ENCODE data around the gene DTNA.
"Not testable (repeated sequence)": the region's sequence is repeated elsewhere in the genome, so short reads cannot be mapped to it uniquely, and the experiment has no call there.

Gene DTNA

DNA sequence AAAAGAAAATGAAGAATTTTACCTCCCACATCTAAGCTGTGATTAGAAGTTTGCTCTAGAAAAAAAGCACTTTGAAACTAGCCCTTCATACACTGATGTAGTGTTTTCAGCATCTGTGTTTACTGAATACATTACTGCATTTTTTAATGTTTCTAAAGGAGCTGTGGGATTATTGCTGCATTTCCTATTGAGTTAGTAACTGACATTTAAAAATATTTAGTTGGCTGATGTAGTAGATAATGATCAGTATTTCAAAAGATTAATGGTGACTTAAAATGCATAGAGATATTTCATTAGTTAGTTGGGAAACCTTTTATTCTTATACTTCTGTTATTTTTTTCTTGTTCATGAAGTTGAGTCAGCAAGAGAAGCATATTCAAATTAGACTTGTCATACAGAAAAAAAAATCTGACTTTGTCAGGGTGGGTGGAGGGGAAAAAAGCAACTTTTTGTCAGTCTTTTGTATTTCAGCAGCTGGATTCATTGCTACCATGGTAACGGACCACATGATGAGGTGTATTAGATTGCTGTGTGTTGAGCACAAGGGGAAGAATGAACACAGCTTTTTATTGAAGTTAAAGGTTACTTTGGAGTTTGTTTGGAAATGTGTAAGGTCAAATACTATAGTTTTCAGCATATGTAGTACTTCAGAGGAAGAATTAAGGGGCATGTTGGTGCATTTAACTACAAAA is at the start of gene DTNA:
Gene DTNA, plus strand, starts transcription at position 549 of the 692 bp plus-strand sequence. CDS start 45,679 bp downstream, outside the sequence.
- no peak for DNase-seq

GRCh38 chr18:34660572-34660971 is 49.5 kb upstream of the DTNA start:
- no peak for DNase-seq

- DNase-seq, result no peak
These were observed 48.5 kb upstream of the DTNA start for GRCh38 chr18:34661464-34662087.

GRCh38 chr18:34676816-34677574 is 33.1 kb upstream of the DTNA start:
- DNase-seq, result no peak

DNA sequence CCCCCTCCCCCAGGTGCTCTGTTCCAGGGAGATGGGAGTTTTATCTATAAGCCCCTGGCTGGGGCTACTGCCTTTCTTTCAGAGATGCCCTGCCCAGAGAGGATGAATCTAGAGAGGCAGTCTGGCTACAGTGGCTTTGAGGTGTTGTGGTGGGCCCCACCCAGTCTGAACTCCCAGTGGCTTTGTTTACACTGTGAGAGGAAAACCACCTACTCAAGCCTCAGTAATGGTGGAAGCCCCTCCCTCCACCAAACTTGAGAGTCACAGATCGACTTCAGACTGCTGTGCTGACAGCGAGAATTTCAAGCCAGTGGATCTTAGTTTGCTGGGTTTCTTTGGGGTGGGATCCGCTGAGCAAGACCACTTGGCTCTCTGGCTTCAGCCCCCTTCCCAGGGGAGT is 20.3 kb upstream of the DTNA start:
- DNase-seq, result not testable (repeated sequence)

GRCh38 chr18:34691614-34692013 is 18.5 kb upstream of the DTNA start:
- no peak for DNase-seq

GRCh38 chr18:34694591-34695165 is 15.4 kb upstream of the DTNA start:
- no peak for DNase-seq

DNA sequence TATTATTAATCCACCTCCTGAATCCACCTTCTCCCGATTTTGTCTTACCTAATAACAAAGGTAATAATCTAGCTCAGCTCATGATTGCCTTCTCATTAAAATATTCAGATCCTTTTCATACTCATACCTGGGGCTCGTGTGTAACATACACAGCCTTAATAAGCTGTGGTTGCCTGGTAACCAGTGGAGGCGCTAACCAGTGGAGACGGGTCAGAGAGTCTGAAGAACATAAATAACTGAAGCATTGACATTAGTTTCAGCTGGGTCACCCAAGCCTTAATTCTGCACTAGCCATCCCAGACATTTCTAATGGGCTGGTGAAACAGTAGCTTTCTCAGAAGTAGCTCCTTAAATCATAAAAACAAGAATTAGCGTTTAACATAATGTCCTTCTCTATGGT is 14.8 kb upstream of the DTNA start:
- DNase-seq, result no peak

DNA sequence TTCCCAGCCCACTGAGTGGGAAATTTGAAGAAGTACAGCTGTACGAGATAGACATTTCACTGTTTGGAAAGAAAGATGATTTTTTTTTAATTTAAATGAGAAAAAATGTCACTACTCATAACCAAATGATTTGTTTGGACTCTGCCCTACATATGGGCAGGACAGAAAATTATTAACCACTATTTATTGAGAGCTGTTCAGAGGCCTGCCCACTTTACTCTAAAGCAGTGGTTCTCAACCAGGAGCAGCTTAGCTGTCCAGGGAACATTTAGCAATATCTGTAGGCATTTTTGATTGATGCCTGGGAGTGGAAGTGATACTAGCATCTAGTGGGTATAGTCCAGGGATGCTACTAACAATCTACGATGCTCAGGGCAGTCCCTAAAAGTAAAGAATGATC is 13.4 kb upstream of the DTNA start:
- no peak for DNase-seq

DNA sequence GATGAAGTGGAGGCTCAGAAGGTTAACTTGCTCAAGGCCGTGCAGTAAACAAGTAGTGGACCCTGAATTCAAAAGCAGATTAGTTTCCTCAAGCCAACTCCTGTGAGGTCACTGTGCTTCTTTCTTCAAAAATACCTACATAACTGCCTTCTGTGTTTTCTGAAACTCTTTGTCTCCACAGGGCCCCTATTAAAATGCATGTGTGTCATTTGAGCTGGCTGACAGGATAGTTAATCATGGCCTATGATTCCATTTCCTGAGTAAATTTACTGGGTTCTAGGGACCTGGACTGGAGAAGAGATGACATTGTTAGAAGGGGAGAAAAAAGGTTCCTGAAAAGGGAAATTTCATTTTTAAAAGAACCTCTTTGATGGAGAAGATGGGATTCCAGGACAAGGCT is 12.9 kb upstream of the DTNA start:
- DNase-seq, result no peak

GRCh38 chr18:34697891-34698290 is 12.2 kb upstream of the DTNA start:
- no peak for DNase-seq

DNA sequence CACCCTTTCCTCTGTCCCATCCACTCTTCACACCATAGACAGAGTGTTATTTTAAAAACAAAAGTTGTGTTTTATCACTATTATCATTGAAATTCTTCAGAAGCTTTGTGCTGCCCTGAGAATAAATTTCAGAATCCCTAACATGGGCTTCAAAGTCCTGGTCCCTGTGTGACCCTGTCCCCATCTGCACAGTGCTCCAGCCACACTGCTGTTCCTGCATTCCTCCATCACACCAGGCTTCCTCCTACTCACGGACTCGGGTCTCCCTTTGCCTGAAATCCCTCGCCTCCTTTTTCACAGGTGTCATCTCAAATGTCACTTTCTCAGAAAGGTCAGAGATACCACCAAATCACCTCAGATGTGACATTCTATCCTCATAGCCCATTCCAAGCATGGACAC is 8.2 kb upstream of the DTNA start:
- no peak for DNase-seq

DNA sequence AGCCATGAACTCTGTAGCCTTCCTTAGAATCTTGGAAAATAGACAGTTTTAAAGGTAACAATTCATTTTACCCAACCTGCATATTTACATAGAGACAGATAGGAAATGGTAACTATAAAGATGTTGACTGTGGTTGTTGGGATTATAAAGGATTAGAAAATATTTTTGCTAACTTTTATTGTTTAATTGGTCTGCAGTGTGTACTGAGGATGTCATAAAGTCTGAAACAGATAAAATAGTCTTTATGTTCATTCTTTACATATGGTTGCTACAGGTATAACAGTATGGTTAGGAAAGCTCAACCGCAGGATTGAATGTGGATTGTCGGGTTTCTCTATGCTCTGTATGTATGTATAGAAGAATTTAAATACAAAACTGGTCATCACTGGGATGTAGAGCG is 7.3 kb upstream of the DTNA start:
- DNase-seq, result no peak

- DNase-seq, result no peak
These were observed 6.0 kb upstream of the DTNA start for GRCh38 chr18:34704074-34704473.

DNA sequence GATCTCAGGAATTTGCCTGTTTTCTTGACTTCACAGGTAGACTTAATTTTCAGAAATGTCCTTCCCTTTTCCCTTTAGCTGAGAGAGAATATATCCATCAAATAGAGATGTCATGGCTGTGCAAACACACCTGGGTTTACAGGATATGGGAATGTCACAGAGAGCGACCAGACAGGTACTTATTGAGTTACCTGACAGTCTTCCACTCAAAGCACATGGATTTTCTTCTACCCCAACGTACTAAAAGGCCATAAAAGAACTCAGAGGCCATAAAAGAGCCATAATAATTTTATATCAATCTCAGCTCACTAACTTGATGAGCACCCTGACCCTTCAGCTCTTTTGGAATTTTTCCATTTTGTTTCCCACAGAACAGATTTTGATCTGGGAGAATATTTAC is 5.3 kb upstream of the DTNA start:
- DNase-seq, result no peak

- DNase-seq, result no peak
These were observed 2.4 kb upstream of the DTNA start for GRCh38 chr18:34707670-34708069.

- DNase-seq, result no peak
These were observed 994 bp upstream of the DTNA start for GRCh38 chr18:34709104-34709503.

- no peak for DNase-seq
These were observed 388 bp downstream of the DTNA start for GRCh38 chr18:34710458-34710914.

DNA sequence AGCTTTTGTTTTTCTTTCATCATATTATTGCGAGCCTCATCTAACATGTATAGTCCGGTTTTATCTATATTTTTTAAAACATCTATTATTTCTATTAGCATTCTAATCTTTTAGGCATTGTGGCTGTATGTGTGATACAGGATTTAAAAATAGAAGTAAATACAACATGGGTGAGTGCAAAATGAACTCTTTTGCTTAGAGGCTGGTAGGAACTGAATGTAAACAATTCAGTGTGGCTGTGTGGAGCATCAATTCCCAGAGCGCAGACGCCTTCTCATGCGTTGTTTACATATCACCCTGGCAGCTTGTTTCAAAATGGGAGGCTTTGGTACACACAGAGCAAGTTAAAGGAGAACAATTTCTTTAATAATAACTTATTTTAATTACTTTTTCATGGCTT is 836 bp downstream of the DTNA start:
- no peak for DNase-seq

DNA sequence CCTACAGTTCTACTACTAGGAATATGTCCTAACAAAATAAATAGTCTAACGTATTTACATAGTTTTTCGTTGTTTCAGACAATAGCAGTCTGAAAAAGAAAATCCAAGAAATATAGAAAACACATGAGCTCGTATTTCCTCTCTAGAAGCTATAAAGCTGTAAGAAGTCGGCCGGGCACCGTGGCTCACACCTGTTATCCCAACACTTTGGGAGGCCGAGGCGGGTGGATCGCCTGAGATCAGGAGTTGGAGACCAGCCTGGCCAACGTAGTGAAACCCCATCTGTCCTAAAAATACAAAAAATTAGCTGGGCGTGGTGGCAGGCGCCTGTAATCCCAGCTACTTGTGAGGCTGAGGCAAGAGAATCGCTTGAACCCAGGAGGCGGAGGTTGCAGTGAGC is 6.0 kb downstream of the DTNA start:
- not testable (repeated sequence) for DNase-seq

GRCh38 chr18:34718610-34719009 is 8.5 kb downstream of the DTNA start:
- DNase-seq, result no peak

- no peak for DNase-seq
These were observed 10.1 kb downstream of the DTNA start for GRCh38 chr18:34720220-34720619.

- no peak for DNase-seq
These were observed 13.0 kb downstream of the DTNA start for GRCh38 chr18:34723143-34723542.

GRCh38 chr18:34725737-34726136 is 15.6 kb downstream of the DTNA start:
- DNase-seq, result not testable (repeated sequence)

Measured in stimulated activated CD4-positive, alpha-beta T cell treated with anti-CD3 and anti-CD28 coated beads, Interleukin-15, amount 100 ng/mL, for 24 hours (primary cell).